ENCODE measurements around the gene PRKCZ.

GRCh38 chr1:2133039-2133878 is 83.0 kb downstream of the PRKCZ start:
- TF ChIP-seq CTCF (IDR thresholded peaks at IDR 0.05) = no peak
- TF ChIP-seq POLR2AphosphoS5 (IDR thresholded peaks at IDR 0.05; ENCODE audit: insufficient read depth in 1 of 2, low read depth in 1 of 2) = peak; percentile 23 to 77
- peak in 1 of 2 donors; percentile 61 for TF ChIP-seq POLR2A (IDR thresholded peaks at IDR 0.05)

Measured in vagina (tissue), 2 donors.